Esophagus muscularis mucosa (tissue), 4 donors: ENCODE results near the gene TGFBR2. TPM values are rescaled to one million over a fixed set of nuclear protein-coding genes. Genes with fewer than 3 reads are reported as not detected.

Experiments
- DNase-seq: peaks from one replicate; pipeline ENCODE4 v3.0.0-alpha.2; 2017; ENCODE audit errors: extremely low spot score
- H3K27ac ChIP-seq, 4 donors: fragments of 200-600 bp; sonication (generic); replicated peaks in 1 of 4; 1 replicate in 3 of 4; 2 replicates in 1 of 4; pipeline ENCODE4 v1.5.1; 2016 to 2019; ENCODE audit warnings: mild to moderate bottlenecking in 1 of 4
- H3K27me3 ChIP-seq, 4 donors: fragments of 200-600 bp; sonication (generic); one replicate each; pipeline versions ENCODE4 v1.5.1 to v1.6.0; 2016 to 2019
- H3K36me3 ChIP-seq, 4 donors: fragments of 200-600 bp; sonication (generic); one replicate each; pipeline ENCODE4 v1.5.1; 2016 to 2019
- H3K4me1 ChIP-seq, 4 donors: fragments of 200-600 bp; sonication (generic); one replicate each; pipeline ENCODE4 v1.5.1; 2016 to 2019
- H3K4me3 ChIP-seq, 4 donors: fragments of 200-600 bp; sonication (generic); 1 replicate in 2 of 4; 2 replicates in 2 of 4; pipeline ENCODE4 v1.5.1; 2016 to 2019; ENCODE audit warnings: mild to moderate bottlenecking in 4 of 4, moderate library complexity in 1 of 4
- H3K9me3 ChIP-seq, 4 donors: fragments of 200-600 bp; sonication (generic); 1 replicate in 3 of 4; 2 replicates in 1 of 4; pipeline ENCODE4 v1.5.1; 2016 to 2019
- EP300 ChIP-seq: sonication (generic); formaldehyde crosslinking; IDR thresholded peaks from one replicate; pipeline ENCODE4 v1.6.1; 2017; ENCODE audit warnings: antibody characterized with exemption
- POLR2A ChIP-seq: fragments of 450-650 bp; IDR thresholded peaks from one replicate; pipeline ENCODE4 v1.6.1; 2017; ENCODE audit warnings: antibody characterized with exemption, moderate library complexity, mild to moderate bottlenecking, low read depth
- POLR2AphosphoS5 ChIP-seq, 2 donors: sonication (generic); formaldehyde crosslinking; IDR thresholded peaks; one replicate each; pipeline ENCODE4 v1.6.1; 2017; ENCODE audit warnings: antibody characterized with exemption in 2 of 2
- WGBS: methylation state at CpG from one replicate; pipeline ENCODE4 v1.1.5; 2018; 5-methylcytosine and 5-hydroxymethylcytosine counted together
- intact Hi-C: fragments of 100-400 bp; cut with DNase I; formaldehyde crosslinking; loops from one replicate; pipeline ENCODE4 v1.15.1; 2023
- total RNA-seq, 4 donors: library from RNA; depleted of rRNA; stranded (reverse); fragments of >200 nt; gene quantifications; one replicate each; pipeline versions ENCODE4 v1.1.0 to v1.2.1, GENCODE V29; 2016
- TF ChIP-seq, protein P1 (sequence below), 3 experiments: fragments of 200-600 bp in 2 of 3; fragments of 450-650 bp in 1 of 3; sonication (generic) in 2 of 3; IDR thresholded peaks; one replicate each; pipeline ENCODE4 v1.5.1; 2017 to 2019; ENCODE audit warnings: antibody characterized with exemption in 3 of 3, mild to moderate bottlenecking in 2 of 3, moderate library complexity in 1 of 3

Gene TGFBR2
- total RNA-seq, 4 donors from 2014 or later: 202 to 292 (median 261) TPM

DNA sequence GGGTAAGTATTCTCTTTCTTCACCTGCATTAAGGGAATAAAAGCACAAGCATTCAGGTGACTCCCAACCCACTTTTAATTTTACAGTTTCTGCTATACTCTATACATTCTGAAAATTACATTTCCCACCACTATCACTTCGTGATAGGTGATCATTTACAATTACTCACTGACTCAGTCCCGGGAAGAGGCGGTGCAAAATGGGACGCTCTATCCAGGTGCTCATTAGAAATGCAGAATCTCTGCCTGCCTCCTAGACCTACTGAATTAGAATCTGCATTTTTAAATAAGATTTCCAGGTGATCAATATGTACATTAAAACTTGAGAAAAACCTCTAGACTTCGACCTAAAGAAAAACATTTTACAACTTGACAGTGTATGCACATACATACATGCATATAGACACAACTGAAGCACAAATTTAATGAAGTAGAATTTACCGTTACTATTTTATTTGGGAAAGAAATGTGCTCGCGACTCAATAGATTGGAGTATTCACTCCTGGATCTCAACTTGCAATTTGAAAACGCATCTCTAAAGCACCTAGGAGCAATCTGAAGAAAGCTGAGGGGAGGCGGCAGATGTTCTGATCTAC, 598 bp upstream of the TGFBR2 start:
- Histone ChIP-seq H3K9me3 (no peaks in the 10 kb centered on the region), H3K4me1 (peaks cover 15 to 47% (median 37%) of the 10 kb centered on the region in 4 donors), H3K27me3 (no peaks in the 10 kb centered on the region), H3K27ac (peak overlapping the region; percentile 91 to 99 (median 99)), H3K36me3 (no peaks in the 10 kb centered on the region), H3K4me3 (peak overlapping the region; percentile 79 to 96 (median 94))
- intact Hi-C loops: loop anchor here (2.0 to 10.0 kb wide), 4 partner anchors 86 to 491 kb away; no protein-coding TSS in a partner anchor
- no peak for TF ChIP-seq POLR2AphosphoS5 (IDR thresholded peaks at IDR 0.05)
- TF ChIP-seq, protein P1, sequence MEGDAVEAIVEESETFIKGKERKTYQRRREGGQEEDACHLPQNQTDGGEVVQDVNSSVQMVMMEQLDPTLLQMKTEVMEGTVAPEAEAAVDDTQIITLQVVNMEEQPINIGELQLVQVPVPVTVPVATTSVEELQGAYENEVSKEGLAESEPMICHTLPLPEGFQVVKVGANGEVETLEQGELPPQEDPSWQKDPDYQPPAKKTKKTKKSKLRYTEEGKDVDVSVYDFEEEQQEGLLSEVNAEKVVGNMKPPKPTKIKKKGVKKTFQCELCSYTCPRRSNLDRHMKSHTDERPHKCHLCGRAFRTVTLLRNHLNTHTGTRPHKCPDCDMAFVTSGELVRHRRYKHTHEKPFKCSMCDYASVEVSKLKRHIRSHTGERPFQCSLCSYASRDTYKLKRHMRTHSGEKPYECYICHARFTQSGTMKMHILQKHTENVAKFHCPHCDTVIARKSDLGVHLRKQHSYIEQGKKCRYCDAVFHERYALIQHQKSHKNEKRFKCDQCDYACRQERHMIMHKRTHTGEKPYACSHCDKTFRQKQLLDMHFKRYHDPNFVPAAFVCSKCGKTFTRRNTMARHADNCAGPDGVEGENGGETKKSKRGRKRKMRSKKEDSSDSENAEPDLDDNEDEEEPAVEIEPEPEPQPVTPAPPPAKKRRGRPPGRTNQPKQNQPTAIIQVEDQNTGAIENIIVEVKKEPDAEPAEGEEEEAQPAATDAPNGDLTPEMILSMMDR (IDR thresholded peaks at IDR 0.05): no peak
- TF ChIP-seq POLR2A: no peak
- no peak for TF ChIP-seq EP300
- DNase-seq: no peak
- WGBS: 29% methylated on average over 10 of the region's 10 CpGs

DNA sequence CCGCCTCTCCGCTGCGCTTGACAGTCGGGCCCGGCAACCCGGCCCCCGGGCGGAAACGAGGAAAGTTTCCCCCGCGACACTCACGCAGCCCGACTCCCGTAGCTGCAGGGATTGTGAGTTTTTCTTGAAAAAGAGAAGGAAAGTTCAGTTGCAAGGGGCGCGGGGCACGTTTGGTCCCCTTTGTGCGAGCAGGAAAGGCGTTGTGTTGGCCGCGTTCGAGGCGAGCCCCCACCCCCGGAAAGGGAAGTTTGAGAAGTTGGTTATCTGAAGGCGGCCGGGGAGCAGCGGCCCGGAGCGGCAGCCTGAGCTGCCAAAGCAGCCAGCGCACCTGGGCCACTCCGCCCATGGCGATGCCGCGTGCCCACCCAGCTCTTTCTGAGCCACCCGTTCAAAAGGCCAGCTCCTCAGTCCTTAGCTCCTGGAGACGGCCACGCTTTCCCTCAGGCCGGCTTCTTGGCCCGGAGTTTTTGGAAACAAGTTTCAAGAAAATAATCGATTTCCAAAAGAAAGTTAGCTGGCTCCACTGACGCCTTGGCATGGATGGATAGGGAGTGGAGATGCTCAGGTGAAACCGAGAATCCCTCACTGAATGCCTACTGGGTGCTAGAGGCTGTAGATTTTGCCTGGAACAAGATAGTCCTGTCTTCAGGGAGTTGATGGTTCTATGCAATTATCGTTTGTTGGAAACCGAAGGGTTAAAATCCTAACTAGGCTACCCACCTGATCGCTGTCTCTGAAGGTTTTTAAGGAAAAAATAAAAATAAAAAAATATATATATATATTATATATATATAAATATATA, 832 bp downstream of the TGFBR2 start:
- Histone ChIP-seq H3K36me3 (no peaks in the 10 kb centered on the region), H3K9me3 (no peaks in the 10 kb centered on the region), H3K4me1 (peaks cover 29 to 61% (median 50%) of the 10 kb centered on the region in 4 donors), H3K27me3 (no peaks in the 10 kb centered on the region), H3K27ac (peak overlapping the region; percentile 91 to 99 (median 99)), H3K4me3 (peak overlapping the region; percentile 79 to 96 (median 94))
- peak; percentile 95 for DNase-seq
- WGBS: 4% methylated on average over 37 of the region's 45 CpGs
- intact Hi-C loops: loop anchor here (2.0 to 10.0 kb wide), 4 partner anchors 85 to 492 kb away; no protein-coding TSS in a partner anchor
- TF ChIP-seq EP300 (no peak), POLR2A (peak; percentile 11), POLR2AphosphoS5 (IDR thresholded peaks at IDR 0.05) (peak; percentile 70 to 71)
- TF ChIP-seq, protein P1 (IDR thresholded peaks at IDR 0.05): no peak

DNA sequence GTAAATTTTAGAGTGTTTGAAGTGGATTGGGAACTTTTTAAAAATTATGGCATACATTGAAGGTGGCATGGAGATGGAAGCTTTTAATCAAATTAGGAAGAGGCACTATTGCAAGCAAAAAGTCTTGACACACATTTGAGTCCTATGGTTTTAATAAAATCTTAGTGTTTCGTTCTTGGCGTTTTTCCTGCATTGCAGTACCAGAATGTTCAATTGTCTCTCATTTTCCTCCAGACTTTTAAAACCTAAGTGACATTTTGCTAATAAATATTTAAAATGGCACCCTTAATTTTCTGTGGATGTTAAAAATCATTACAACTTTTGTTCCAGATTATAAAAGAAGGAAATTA, 2.2 kb downstream of the TGFBR2 start:
- WGBS: 58% methylated on average over 2 of the region's 2 CpGs
- Histone ChIP-seq H3K4me3 (peak overlapping the region; percentile 79 to 96 (median 94)), H3K27ac (peak overlapping the region; percentile 91 to 99 (median 99)), H3K27me3 (no peaks in the 10 kb centered on the region), H3K4me1 (peaks cover 42 to 75% (median 64%) of the 10 kb centered on the region in 4 donors), H3K36me3 (no peaks in the 10 kb centered on the region), H3K9me3 (no peaks in the 10 kb centered on the region)
- intact Hi-C loops: loop anchor here (5.0 to 10.0 kb wide), 3 partner anchors 84 to 494 kb away; no protein-coding TSS in a partner anchor
- DNase-seq: no peak
- TF ChIP-seq POLR2AphosphoS5 (IDR thresholded peaks at IDR 0.05): no peak
- TF ChIP-seq, protein P1 (IDR thresholded peaks at IDR 0.05): no peak
- no peak for TF ChIP-seq EP300
- no peak for TF ChIP-seq POLR2A

DNA sequence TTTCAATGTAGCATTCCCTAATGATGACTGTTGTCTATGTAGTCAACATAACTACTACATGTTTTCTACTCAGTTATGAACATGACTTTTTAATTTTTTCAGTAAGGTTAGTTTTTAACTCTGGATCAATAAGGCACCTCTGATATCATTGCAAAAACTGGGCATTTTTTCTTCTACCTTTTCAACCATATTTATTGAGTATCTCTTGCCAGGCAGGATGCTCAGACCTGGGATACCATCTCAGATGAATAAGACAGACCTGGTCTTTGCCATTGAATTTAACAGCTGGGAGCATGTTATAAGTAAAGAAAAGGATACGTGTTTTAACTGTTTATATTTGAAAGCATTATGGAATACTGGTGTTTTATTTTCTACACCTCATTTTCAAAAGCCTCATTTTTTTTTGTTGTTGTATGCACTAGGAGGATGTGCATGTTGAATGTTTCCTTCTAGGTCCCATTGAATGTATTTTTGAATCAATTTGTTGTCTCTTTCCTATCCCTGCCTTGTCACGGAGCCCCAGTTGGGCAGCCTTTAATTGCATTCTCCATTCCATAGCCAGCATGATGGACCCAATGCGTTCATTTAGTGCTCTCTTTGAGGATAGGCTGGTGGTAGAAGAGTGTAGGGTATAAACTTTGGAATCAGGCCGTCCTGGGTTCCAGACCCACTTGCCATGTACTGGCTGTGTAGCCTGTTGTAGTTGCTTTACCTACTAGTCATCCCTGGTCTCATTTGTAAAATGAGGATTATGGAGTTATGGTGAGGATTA, 3.7 kb downstream of the TGFBR2 start:
- DNase-seq: no peak
- intact Hi-C loops: loop anchor here (5.0 to 10.0 kb wide), 4 partner anchors 72 to 495 kb away; no protein-coding TSS in a partner anchor

More for the DNA sequence above, 3.7 kb downstream of the TGFBR2 start:
- peak overlapping the region; percentile 91 to 99 (median 99) for H3K27ac ChIP-seq
- TF ChIP-seq, protein P1 (IDR thresholded peaks at IDR 0.05): no peak
- no peak for TF ChIP-seq POLR2A
- TF ChIP-seq POLR2AphosphoS5 (IDR thresholded peaks at IDR 0.05): no peak
- TF ChIP-seq EP300: no peak
- no peaks in the 10 kb centered on the region for H3K9me3 ChIP-seq
- H3K4me1 ChIP-seq: peaks cover 57 to 81% (median 75%) of the 10 kb centered on the region in 4 donors
- no peaks in the 10 kb centered on the region for H3K27me3 ChIP-seq
- 69% methylated on average over 4 of the region's 4 CpGs for WGBS
- no peaks in the 10 kb centered on the region for H3K36me3 ChIP-seq
- peak overlapping the region; percentile 79 to 96 (median 94) for H3K4me3 ChIP-seq
